SK-N-SH (cell line): ENCODE measurements around the gene PXK.

Source experiments
- CTCF ChIP-seq: fragments of 200-600 bp; sonication (generic); IDR thresholded peaks from 2 replicates; pipeline ENCODE4 v1.6.1; 2017; ENCODE audit warnings: antibody characterized with exemption, mild to moderate bottlenecking, moderate library complexity
- TAF1 ChIP-seq: IDR thresholded peaks from 2 replicates; pipeline ENCODE4 v1.6.1; 2012; ENCODE audit warnings: low read depth, mild to moderate bottlenecking, low read length, moderate library complexity, borderline replicate concordance

- no peak for TF ChIP-seq TAF1
- TF ChIP-seq CTCF: no peak
These were observed 90.1 kb downstream of the PXK start for GRCh38 chr3:58422756-58423325.
